Measurements from ENCODE around the gene TJP3.

The TJP3 gene

DNA sequence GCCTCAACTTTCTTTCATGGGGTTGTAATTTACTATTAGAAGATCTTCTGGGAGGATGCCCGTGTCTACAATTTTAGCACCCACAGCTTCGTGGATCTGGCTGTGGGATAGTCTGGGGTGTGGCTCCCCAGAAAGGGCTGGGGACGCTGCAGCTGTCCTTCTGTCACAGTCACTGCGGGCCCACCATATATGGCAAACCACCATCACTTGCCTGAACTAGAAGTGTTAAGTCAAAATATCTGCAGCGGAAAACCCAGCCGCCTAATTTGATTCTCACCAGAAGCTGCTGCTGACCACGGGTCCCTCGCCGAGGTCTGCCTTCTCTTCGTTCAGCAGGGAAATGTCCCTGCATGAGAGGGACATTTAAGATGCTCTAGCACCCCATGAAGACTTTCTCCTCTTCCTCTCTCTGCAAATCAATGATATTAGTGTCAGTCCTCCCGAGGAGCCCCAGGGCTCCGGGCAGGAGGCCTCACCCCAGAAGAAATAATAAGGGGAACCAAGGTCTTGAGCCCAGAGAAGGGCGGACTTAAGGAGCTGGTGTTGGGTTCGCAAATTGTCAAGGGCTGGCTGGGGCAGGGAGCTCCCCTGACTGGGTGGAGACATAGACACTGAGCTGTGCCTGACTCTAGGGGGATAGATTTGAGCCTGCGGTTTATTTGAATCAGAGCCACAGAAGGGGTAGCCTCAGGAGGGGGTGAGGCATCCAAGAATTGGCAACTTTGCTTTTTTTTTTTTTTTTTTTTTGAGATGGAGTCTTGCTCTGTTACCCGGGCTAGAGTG is 81.0 kb downstream of the TJP3 start:
- peak; percentile 57 for DNase-seq

DNA sequence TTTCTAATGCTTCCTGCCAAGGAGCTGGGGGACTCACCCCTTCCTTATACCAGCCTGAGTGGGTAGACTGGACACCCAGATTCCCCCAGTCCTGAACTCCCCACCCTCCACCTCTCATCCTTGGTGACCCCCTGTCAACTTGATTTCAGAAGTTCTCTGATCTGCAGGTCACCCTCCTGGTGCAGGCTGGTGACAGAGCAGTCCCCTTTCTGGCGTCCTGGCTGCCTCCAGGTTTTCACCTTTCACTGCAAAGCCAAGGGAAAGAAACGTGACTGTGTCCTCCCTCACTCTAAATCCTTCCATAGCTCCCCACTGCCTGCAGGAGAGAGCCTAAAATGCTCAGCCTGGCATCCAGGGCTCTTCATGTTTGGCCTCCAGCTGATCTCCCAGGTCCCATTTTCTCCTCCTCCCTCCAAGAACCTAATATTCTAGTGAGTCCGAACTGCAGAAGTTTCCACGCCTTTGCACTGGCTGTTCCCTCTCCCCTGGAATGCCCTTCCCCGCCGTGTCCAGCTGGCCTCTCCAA is 82.1 kb downstream of the TJP3 start:
- DNase-seq = no peak

DNA sequence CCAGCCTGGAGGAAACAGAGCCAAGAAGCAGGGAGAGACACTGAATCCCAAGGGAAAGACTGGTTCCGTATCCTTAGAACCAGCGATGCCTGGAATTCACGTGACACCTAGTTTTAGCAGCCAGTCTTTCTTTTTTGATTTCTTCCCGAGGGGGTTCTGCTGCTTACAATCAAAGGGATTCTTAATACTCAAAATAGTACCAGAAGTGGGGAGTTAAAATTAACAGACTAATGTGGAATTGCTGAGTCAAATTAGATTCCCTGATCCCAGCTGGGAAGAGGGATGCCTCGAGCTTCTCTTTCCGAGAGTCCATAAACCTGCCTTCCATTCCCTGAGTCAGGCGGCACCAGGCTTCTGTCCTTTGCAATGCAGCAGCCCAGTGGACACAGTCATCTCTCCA is 82.8 kb downstream of the TJP3 start:
- no peak for DNase-seq

DNA sequence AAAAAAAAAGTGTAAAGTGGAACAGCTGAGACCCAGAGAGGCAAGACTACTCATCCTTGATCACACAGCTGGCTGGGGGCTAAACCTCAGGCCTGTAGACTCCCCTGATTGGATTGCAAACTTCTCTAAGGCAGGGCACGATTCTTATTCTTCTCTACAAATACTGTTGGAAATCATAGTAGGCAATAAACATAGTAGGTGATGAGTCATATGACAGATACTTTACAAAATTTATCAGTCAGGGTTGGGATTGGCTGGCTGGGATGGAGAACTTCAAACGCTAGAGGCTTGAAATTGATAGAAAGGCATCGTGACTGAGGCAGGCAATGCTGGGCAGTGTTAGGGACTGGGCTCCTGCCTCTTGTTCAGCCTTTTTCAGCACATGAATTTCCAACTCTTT is 83.9 kb downstream of the TJP3 start:
- no peak for DNase-seq

DNA sequence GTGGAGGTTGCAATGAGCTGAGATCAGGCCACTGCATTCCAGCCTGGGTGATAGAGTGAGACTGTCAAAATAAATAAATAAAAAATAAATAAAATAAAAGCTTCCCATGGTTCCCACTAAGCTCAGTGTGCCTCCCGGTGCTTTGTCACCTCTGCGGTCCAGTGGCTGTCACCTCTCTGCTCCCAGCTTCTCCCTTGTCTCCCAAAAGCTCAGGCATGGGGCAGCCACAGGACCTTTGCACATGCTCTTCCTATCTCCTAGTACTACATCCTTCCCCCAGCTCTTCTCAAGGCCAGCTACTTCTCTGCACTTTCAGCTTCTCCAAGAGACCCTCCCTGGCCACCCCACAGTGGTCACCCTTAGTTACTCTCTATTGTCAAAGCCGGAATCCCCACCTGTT is 85.6 kb downstream of the TJP3 start:
- DNase-seq = no peak

DNA sequence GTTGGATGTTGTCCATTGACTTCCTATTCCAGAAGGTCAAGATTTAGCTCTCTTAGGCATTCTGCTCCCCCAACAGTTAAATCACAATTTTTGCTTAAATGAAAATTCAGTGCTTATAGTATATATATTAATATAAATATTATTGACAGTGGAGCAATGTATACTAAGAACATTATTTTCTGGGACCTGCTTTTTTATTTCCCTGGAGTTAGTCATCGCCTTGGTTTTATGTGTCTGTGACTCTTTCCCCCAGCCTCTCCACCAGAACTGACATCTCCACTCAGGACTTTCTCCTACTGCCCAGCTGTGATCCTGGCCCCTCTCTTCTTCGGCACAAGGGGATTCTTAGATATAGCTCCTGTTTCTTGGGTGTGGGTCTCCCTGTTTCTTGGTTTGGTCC is 88.2 kb downstream of the TJP3 start:
- DNase-seq = no peak

DNA sequence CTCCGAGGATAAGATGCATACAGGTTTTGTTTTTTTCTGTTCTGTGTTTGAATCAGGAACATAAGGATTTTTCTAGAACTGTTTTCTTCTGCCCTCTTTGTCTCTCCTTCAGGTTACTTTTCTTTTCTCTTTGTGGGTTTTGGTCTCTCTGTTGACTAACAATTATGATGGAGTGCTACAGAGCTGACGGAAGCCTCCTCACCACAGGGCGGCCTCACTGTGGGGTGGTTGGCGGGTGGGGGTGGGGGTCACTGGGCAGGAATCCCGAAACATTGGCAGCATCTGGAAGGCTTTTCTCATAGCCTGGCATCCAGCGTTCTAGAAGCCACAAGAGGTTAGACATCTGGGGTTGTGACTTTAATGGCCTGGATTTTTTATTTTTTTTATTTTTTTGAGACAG is 90.0 kb downstream of the TJP3 start:
- DNase-seq = peak; percentile 38
